GM21447 (cell line): Measurements from ENCODE around the gene ZFP36L2.
A peak's percentile ranks its signal among the peaks of the same experiment; 100 is the strongest.

Experiments used
- ATAC-seq: cut with Tn5 transposase; IDR thresholded peaks from one replicate; pipeline ENCODE4 v1.9.1; 2021; ENCODE audit not compliant: unreplicated experiment

Gene ZFP36L2

GRCh38 chr2:43226558-43226954 is at the start of gene ZFP36L2:
Gene ZFP36L2 (minus strand): TSS chr2:43226606. CDS start chr2:43226315, 291 bp downstream.
- peak; percentile 46 for ATAC-seq

GRCh38 chr2:43274721-43275120 is 48.3 kb upstream of the ZFP36L2 start:
- ATAC-seq = no peak

GRCh38 chr2:43274055-43274454 is 47.6 kb upstream of the ZFP36L2 start:
- no peak for ATAC-seq

GRCh38 chr2:43273529-43273928 is 47.1 kb upstream of the ZFP36L2 start:
- ATAC-seq = no peak

GRCh38 chr2:43270930-43271615 is 44.7 kb upstream of the ZFP36L2 start:
- no peak for ATAC-seq

- ATAC-seq = no peak
Measured at GRCh38 chr2:43270461-43270860, 44.1 kb upstream of the ZFP36L2 start.

- no peak for ATAC-seq
Measured at GRCh38 chr2:43269706-43270105, 43.3 kb upstream of the ZFP36L2 start.

- no peak for ATAC-seq
Measured at GRCh38 chr2:43269074-43269572, 42.7 kb upstream of the ZFP36L2 start.

- ATAC-seq = no peak
Measured at GRCh38 chr2:43268066-43268953, 41.9 kb upstream of the ZFP36L2 start.

GRCh38 chr2:43267381-43267780 is 41.0 kb upstream of the ZFP36L2 start:
- ATAC-seq = no peak

GRCh38 chr2:43266711-43267111 is 40.3 kb upstream of the ZFP36L2 start:
- ATAC-seq = no peak

GRCh38 chr2:43265421-43265820 is 39.0 kb upstream of the ZFP36L2 start:
- no peak for ATAC-seq

GRCh38 chr2:43265001-43265400 is 38.6 kb upstream of the ZFP36L2 start:
- no peak for ATAC-seq

GRCh38 chr2:43262951-43263350 is 36.5 kb upstream of the ZFP36L2 start:
- ATAC-seq = no peak

- ATAC-seq = no peak
Measured at GRCh38 chr2:43262239-43262638, 35.8 kb upstream of the ZFP36L2 start.

- ATAC-seq = no peak
Measured at GRCh38 chr2:43259512-43259911, 33.1 kb upstream of the ZFP36L2 start.

GRCh38 chr2:43258547-43259156 is 32.2 kb upstream of the ZFP36L2 start:
- ATAC-seq = no peak

- no peak for ATAC-seq
Measured at GRCh38 chr2:43255296-43255910, 29.0 kb upstream of the ZFP36L2 start.

GRCh38 chr2:43254331-43254730 is 27.9 kb upstream of the ZFP36L2 start:
- ATAC-seq = no peak

- no peak for ATAC-seq
Measured at GRCh38 chr2:43251171-43251731, 24.8 kb upstream of the ZFP36L2 start.

GRCh38 chr2:43250015-43250414 is 23.6 kb upstream of the ZFP36L2 start:
- ATAC-seq = no peak
